NCI-H146 treated with DMSO at 0.1 percent for 48 hours (cell line): Measurements from ENCODE around the gene IL1A.

Source experiments
- DNase-seq: peaks from one replicate; lab custom pipeline; 2025; ENCODE audit not compliant: unreplicated experiment; lab: John Stamatoyannopoulos, UW

The IL1A gene

DNA sequence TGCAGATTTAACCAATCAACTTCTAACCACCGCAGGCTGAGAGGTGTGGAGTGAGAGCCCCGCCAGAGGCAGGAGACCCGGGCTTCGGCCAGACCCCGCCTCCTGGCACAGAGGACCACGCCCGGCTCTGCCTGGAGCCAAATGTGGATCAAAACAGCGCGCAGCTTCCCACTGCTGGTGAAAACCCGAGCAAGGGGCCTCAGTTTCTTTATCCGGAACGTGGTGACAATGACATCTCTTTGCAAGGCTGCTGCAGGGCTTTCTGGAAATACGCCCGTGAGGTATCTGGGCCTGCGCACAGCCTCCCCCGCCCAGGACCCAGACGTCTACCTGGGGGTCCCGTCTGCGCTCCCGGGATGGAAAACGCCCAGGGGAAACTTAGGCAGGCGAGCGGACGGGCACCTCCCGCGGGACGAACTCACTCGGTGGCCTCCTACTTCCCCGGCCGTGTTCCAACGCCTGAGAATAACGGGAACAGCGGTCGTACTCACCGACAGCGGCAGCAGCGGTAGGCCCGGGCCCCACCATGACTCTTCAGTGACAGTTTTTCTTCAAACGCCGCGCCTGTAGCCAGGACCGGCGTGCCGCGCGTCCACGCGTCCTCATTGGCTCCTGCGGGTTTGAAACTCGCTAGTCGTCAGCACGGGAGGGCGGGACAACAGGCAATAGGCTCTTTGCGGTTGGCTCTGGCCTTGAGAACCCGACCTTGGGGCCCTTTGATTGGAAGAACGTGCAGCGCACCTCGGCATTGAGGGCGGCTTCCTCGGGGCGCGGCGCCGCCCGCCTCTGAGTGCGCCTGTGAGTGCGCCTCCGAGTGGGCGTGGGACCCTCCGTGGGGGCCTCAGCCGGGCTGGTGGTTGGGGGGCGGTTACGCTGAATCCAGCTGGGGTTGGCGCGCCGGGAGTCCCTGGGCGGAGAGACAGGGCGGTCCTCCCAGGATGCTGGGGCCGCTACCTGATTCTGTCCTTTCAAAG is 19.9 kb downstream of the IL1A start, which contains the start of gene CKAP2L:
TSS of gene CKAP2L (minus strand) at position 539 of the 974 bp plus-strand sequence. CDS start at position 528, 11 bp downstream.
- DNase-seq, result peak; percentile 96

DNA sequence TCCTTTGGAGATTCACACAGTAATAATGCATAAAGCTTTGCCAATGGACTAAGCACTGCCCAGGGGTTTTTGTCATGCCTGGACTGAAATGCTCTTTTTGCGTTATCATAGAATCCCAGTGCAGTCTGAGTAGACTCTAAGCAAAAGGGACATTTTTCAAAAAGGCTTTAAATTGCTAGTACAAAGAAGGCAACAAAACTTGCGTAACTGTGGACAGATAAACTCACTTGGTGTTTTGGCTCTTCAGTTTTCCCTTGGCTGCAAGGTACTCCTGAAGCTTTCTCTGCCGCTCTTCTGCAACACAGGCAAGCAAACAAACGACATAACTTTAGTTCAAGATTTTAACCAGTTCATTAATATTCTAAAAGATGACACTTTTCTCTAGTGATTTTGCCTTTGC is 22.0 kb downstream of the IL1A start:
- no peak for DNase-seq

GRCh38 chr2:112760149-112760548 is 24.1 kb downstream of the IL1A start:
- DNase-seq, result no peak

GRCh38 chr2:112758711-112759110 is 25.6 kb downstream of the IL1A start:
- DNase-seq, result no peak

GRCh38 chr2:112757265-112757664 is 27.0 kb downstream of the IL1A start:
- DNase-seq, result no peak

DNA sequence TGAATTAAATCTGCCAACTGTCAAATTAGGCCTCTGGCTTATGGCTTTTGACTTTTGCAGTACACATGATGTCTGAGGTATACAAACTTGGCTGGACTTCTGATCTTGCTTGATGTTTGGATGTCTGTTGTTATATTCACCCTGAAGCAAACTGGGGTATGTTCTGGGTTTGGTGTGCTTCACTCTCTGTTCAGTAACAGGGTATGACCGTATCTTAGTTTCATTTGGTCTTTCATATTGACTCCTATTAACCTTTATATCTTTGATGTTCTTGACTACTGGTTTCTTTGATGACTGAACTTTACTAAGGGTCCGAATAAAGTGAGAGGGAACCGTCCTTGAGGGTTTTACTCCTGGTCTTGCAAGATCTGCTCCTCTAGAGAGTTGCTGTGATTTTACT is 28.1 kb downstream of the IL1A start:
- DNase-seq, result no peak

GRCh38 chr2:112755444-112755843 is 28.8 kb downstream of the IL1A start:
- no peak for DNase-seq

DNA sequence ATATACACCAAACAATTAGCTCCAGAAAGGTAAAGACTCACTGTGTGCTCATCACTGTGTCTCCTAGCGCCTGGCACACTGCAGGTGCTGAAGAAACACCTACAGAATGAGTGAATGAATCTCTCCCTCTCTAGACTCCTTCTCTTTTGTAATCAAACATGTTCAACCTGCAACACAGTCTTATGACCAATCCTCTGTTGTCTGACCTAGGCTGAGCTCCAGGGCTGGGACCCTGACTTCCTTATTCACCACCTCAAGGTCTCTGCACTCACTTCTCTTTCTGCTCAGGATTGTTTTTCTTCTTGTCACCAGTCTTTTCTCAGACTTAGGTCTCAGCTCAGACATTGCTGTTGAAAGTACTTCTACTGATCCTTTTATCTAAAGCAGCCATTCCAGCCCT is 29.7 kb downstream of the IL1A start:
- no peak for DNase-seq

- no peak for DNase-seq
Observed at GRCh38 chr2:112752667-112753066, 31.6 kb downstream of the IL1A start.

- DNase-seq, result no peak
Observed at GRCh38 chr2:112751451-112752197, 32.7 kb downstream of the IL1A start.

GRCh38 chr2:112750560-112750843 is 33.8 kb downstream of the IL1A start:
- no peak for DNase-seq

DNA sequence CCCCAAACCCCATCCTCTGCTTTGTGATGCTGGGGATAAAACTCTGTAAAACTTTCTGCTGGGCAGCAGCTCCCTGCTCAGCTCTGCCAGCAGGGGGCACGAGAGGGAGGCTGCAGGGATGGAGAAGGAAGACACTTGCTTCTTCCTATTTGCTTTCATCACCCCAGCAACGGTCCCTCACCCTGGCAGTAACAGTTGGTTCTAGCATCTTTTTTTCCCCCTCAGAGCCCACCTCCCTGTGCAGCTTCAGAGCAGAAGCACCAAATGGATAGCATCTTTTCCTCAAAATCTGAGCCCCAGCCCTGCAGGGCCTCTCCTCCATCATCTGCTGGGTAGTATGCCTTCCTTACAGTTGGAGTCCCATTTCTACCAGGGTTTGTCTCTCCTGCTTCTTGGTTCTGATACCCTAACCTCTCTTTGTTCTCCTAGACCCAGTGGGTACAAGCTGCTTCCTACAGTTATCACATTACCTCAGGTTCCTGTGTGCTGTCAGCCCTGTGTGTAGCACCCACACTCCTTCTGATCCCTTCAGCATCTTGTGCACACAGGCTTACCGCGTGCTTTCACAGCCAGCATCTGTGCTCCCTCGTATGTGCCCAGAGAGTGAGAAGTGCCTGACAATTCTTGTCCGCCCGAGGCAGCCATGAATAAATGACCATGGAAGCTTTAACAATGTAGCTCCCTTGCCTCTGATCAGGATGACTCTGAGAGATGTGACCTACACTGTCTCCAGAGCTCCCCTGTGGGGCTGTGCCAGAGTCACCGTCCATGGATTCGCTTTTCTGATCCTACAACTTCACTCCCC is 34.3 kb downstream of the IL1A start:
- peak; percentile 29 for DNase-seq

DNA sequence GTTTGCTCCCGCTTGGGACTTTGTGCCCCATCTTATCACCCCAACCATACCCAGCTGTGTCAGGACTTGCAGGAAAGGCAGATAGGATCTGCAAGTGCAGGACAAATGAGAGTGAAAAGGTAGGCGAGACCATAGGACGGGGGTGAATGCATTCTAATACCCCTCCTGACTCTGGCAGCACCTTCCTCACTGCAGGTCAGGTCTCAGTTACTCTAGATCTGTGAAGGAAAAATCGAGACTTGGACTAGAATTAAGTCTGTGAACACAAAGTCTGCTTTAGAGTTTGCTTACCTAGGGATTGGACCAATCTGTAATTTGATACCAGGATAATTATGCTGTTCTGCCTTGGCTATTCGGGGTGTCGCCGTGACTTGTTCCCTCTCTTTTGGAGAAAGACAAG is 43.8 kb downstream of the IL1A start:
- no peak for DNase-seq

DNA sequence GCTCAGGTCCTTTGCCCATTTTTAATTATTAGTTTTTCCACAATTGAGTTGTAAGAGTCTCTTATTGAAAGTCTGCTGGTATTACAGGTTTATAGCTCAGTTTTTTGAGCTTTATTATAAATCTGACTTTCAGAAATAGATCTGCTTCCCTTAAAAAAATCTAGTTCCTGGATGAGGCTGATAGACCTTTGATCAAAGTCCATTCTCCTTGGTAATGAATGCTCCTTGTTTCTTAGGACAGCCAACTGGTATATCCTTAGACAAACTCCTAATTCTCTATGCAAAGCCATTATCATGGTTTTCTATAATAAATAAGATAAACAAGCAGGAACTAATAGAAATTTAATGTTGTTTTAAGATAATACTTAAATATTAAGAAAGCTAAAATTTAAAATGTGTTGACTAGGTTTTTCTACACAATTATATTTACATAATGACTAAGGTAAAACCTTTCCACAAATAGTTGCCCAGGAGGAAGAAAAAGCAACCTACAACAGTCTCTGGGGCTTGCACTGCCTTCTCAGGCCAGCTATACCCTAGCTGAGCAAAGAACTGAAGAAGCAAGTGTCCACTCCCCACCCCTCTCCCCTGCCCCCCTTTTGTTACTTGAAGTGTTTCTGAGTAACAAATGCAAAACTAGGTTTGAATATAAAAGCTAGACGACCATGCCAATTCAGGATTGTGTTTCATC is 46.6 kb downstream of the IL1A start:
- no peak for DNase-seq

GRCh38 chr2:112733871-112734270 is 50.4 kb downstream of the IL1A start:
- DNase-seq, result no peak

DNA sequence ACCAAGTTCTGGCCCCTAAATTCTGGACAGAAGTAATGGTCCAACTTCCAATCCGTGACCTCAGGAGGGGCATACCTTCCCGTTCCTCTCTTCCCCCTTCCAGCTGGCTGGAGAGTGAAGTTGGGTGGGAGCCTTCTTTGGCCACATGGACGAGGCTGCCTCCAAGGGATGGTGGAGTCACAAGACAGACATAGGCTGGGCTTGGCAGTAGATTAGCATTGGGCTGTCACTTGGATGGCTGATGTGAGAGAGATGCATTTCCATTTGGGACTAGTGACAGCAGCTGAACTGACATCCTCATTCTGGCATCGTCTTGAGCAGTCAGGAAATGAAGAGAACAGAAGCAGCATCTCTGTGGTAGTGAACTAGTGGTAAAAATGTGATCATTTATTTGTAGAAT is 50.8 kb downstream of the IL1A start:
- no peak for DNase-seq

DNA sequence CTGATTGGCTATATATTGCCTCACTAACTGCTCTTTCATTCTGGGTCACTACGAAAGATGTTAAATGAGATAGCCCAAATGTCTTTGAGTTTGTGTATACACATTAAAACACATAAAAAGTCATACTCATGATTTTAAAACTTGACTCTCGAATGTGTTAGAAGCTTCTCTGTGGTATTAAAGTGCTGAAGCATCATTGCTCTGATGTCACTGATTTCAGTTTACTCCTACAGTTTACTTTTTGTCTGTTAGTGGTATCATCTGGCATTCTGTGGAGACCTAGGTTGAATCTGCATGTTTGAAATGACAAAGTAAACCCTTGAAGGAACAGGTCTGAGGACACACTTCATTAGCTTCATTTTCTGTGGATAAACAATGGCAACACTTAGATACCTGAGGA is 52.8 kb downstream of the IL1A start:
- no peak for DNase-seq

DNA sequence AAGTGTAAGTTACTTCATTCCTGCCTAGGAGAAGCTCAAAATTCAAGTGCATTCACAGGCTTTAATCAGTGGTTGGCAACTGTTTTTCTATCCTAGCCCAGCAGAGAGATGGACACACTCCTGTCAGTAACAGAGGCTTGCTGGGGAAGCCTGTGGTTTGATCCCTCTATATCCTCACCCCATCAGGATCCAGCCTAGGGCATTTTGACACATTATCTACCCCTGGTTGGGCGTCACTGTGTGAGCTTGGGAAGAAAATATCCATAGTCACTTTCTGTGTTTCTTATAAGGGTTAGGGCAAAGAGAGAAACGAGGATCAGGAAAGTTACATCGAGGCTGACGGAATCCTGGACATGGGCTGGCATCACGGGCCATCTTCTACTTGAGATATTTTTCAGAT is 53.5 kb downstream of the IL1A start:
- DNase-seq, result no peak

GRCh38 chr2:112730216-112730615 is 54.1 kb downstream of the IL1A start:
- no peak for DNase-seq

GRCh38 chr2:112728378-112729175 is 55.7 kb downstream of the IL1A start:
- no peak for DNase-seq
